Glutamatergic neuron (in vitro differentiated cells): ENCODE data around the gene CTXND1. TPM values are rescaled to one million over a fixed set of nuclear protein-coding genes. Genes with fewer than 3 reads are reported as not detected.

Source experiments
- DNase-seq: peaks from one replicate; pipeline ENCODE4 v3.0.0; 2022
- H3K27ac Mint-ChIP-seq: one replicate; pipeline ENCODE4 v1.8.0; 2020; ENCODE audit warnings: mild to moderate bottlenecking, mixed read lengths, inconsistent platforms; ENCODE audit not compliant: unreplicated experiment
- H3K27me3 Mint-ChIP-seq: one replicate; pipeline ENCODE4 v1.8.0; 2020; ENCODE audit warnings: mild to moderate bottlenecking, moderate library complexity, mixed read lengths, inconsistent platforms; ENCODE audit not compliant: unreplicated experiment
- H3K36me3 Mint-ChIP-seq: one replicate; pipeline ENCODE4 v1.8.0; 2020; ENCODE audit warnings: mild to moderate bottlenecking, mixed read lengths, inconsistent platforms; ENCODE audit not compliant: unreplicated experiment
- H3K4me1 Mint-ChIP-seq: one replicate; pipeline ENCODE4 v1.8.0; 2020; ENCODE audit warnings: mild to moderate bottlenecking, low read depth, mixed read lengths, inconsistent platforms; ENCODE audit not compliant: unreplicated experiment
- H3K4me3 Mint-ChIP-seq: one replicate; pipeline ENCODE4 v1.8.0; 2020; ENCODE audit warnings: mild to moderate bottlenecking, mixed read lengths, inconsistent platforms; ENCODE audit not compliant: unreplicated experiment
- H3K9me3 Mint-ChIP-seq: one replicate; pipeline ENCODE4 v1.8.0; 2020; ENCODE audit warnings: mild to moderate bottlenecking, moderate library complexity, mixed read lengths, inconsistent platforms; ENCODE audit not compliant: unreplicated experiment
- CTCF ChIP-seq: fragments of 200-600 bp; sonication (generic); IDR thresholded peaks from one replicate; pipeline ENCODE4 v1.5.0; 2021; ENCODE audit not compliant: partially characterized antibody, unreplicated experiment
- total RNA-seq: library from RNA; stranded (reverse); fragmentation: NEBNext Ultra II Directional; extraction: Animal tissue kit (Norgen Biotek cat#: 25700); gene quantifications from one replicate; pipeline ENCODE4 v1.2.1, GENCODE V29; 2021; ENCODE audit not compliant: unreplicated experiment

Gene CTXND1
- total RNA-seq, 1 donor from 2014 or later, result 0.39 TPM

GRCh38 chr15:80275961-80276360 is 23.9 kb upstream of the CTXND1 start:
- no peak for TF ChIP-seq CTCF
- peaks cover 10% of the 10 kb centered on the region for H3K36me3 Mint-ChIP-seq
- DNase-seq, result no peak
- H3K27ac Mint-ChIP-seq, result no peak overlapping the region
- peaks cover 17% of the 10 kb centered on the region for H3K9me3 Mint-ChIP-seq
- no peak overlapping the region for H3K4me3 Mint-ChIP-seq
- H3K4me1 Mint-ChIP-seq, result peaks cover 31% of the 10 kb centered on the region
- peaks cover 14% of the 10 kb centered on the region for H3K27me3 Mint-ChIP-seq

GRCh38 chr15:80274996-80275395 is 23.0 kb upstream of the CTXND1 start:
- DNase-seq, result no peak
- Mint-ChIP-seq H3K4me1 (peaks cover 36% of the 10 kb centered on the region), H3K9me3 (peaks cover 12% of the 10 kb centered on the region), H3K27me3 (peaks cover 14% of the 10 kb centered on the region), H3K36me3 (peaks cover 6% of the 10 kb centered on the region), H3K27ac (no peak overlapping the region), H3K4me3 (no peak overlapping the region)
- TF ChIP-seq CTCF, result no peak

- Mint-ChIP-seq H3K27me3 (peaks cover 13% of the 10 kb centered on the region), H3K36me3 (peaks cover 6% of the 10 kb centered on the region), H3K27ac (no peak overlapping the region), H3K9me3 (peaks cover 12% of the 10 kb centered on the region), H3K4me1 (peaks cover 34% of the 10 kb centered on the region), H3K4me3 (no peak overlapping the region)
- TF ChIP-seq CTCF, result no peak
- DNase-seq, result no peak
Measured at GRCh38 chr15:80274554-80274953, 22.5 kb upstream of the CTXND1 start.

- H3K27me3 Mint-ChIP-seq, result peaks cover 15% of the 10 kb centered on the region
- peak; percentile 58 for DNase-seq
- H3K4me3 Mint-ChIP-seq, result peak overlapping the region; percentile 43
- H3K9me3 Mint-ChIP-seq, result peaks cover 16% of the 10 kb centered on the region
- H3K27ac Mint-ChIP-seq, result peak overlapping the region; percentile 93
- TF ChIP-seq CTCF, result no peak
- peaks cover 34% of the 10 kb centered on the region for H3K4me1 Mint-ChIP-seq
- peaks cover 6% of the 10 kb centered on the region for H3K36me3 Mint-ChIP-seq
Measured at GRCh38 chr15:80272987-80273386, 21.0 kb upstream of the CTXND1 start.

GRCh38 chr15:80270472-80270871 is 18.5 kb upstream of the CTXND1 start:
- no peak for DNase-seq
- TF ChIP-seq CTCF, result no peak
- H3K4me1 Mint-ChIP-seq, result peaks cover 36% of the 10 kb centered on the region
- H3K4me3 Mint-ChIP-seq, result no peak overlapping the region
- peaks cover 19% of the 10 kb centered on the region for H3K27me3 Mint-ChIP-seq
- no peak overlapping the region for H3K27ac Mint-ChIP-seq
- H3K36me3 Mint-ChIP-seq, result peaks cover 3% of the 10 kb centered on the region
- H3K9me3 Mint-ChIP-seq, result peaks cover 16% of the 10 kb centered on the region
